Activated CD4-positive, CD25-positive, alpha-beta regulatory T cell treated with anti-CD3 and anti-CD28 coated beads, Interleukin-2, amount 50 U/mL, for 72 hours (primary cell): ENCODE results near the gene PTGIR.
"Not testable (repeated sequence)": the region's sequence is repeated elsewhere in the genome, so short reads cannot be mapped to it uniquely, and the experiment has no call there.

Experiments
- DNase-seq: peaks from one replicate; pipeline ENCODE4 v3.0.0; 2021

Gene PTGIR

GRCh38 chr19:46637224-46637623 is 12.3 kb upstream of the PTGIR start:
- DNase-seq = no peak

- DNase-seq = no peak
Measured at GRCh38 chr19:46635920-46636761, 11.3 kb upstream of the PTGIR start, which contains the start of gene GNG8. Gene GNG8, minus strand, starts transcription at chr19:46636202. Its CDS starts 1,520 bp downstream, at chr19:46634682.

GRCh38 chr19:46634656-46635218 is 9.8 kb upstream of the PTGIR start:
- no peak for DNase-seq

GRCh38 chr19:46634045-46634655 is 9.3 kb upstream of the PTGIR start:
- DNase-seq = peak; percentile 97

- no peak for DNase-seq
Measured at GRCh38 chr19:46633130-46633529, 8.2 kb upstream of the PTGIR start.

GRCh38 chr19:46631481-46631880 is 6.6 kb upstream of the PTGIR start:
- DNase-seq = no peak

- DNase-seq = no peak
Measured at GRCh38 chr19:46630586-46631205, 5.8 kb upstream of the PTGIR start.

GRCh38 chr19:46629546-46630025 is 4.7 kb upstream of the PTGIR start:
- no peak for DNase-seq

- DNase-seq = not testable (repeated sequence)
Measured at GRCh38 chr19:46628970-46629369, 4.1 kb upstream of the PTGIR start.

- DNase-seq = no peak
Measured at GRCh38 chr19:46626446-46626845, 1.6 kb upstream of the PTGIR start.

- no peak for DNase-seq
Measured at GRCh38 chr19:46625731-46626130, 842 bp upstream of the PTGIR start.

- DNase-seq = no peak
Measured at GRCh38 chr19:46623915-46624502, 880 bp downstream of the PTGIR start.

- no peak for DNase-seq
Measured at GRCh38 chr19:46622118-46622446, 2.8 kb downstream of the PTGIR start.

GRCh38 chr19:46621191-46622117 is 3.4 kb downstream of the PTGIR start:
- DNase-seq = no peak

GRCh38 chr19:46620716-46621115 is 4.2 kb downstream of the PTGIR start:
- no peak for DNase-seq

GRCh38 chr19:46620267-46620666 is 4.6 kb downstream of the PTGIR start:
- no peak for DNase-seq

- DNase-seq = no peak
Measured at GRCh38 chr19:46618670-46619231, 6.1 kb downstream of the PTGIR start.

- DNase-seq = no peak
Measured at GRCh38 chr19:46617601-46618000, 7.3 kb downstream of the PTGIR start.

GRCh38 chr19:46616631-46617322 is 8.1 kb downstream of the PTGIR start:
- peak; percentile 67 for DNase-seq

- no peak for DNase-seq
Measured at GRCh38 chr19:46615966-46616365, 8.9 kb downstream of the PTGIR start.

GRCh38 chr19:46614114-46614722 is 10.7 kb downstream of the PTGIR start:
- DNase-seq = peak; percentile 86
